Right cardiac atrium (tissue), 5 donors: ENCODE data around the gene GNL3. TPM values are rescaled to one million over a fixed set of nuclear protein-coding genes. Genes with fewer than 3 reads are reported as not detected.
"Not testable (repeated sequence)": the region's sequence is repeated elsewhere in the genome, so short reads cannot be mapped to it uniquely, and the experiment has no call there.

Experiments
- ATAC-seq, 2 donors: fragments of 200-7000 bp; cut with Tn5 transposase; one replicate each; pipeline versions ENCODE4 v1.8.0 to v1.9.1; 2020; ENCODE audit warnings: moderate library complexity in 2 of 2, mild to moderate bottlenecking in 1 of 2
- DNase-seq, 3 donors: peaks; one replicate each; pipeline ENCODE4 v3.0.0-alpha.2; 2020
- H3K27ac ChIP-seq: one replicate; pipeline ENCODE4 v1.5.1; 2013; ENCODE audit warnings: mild to moderate bottlenecking, low read length, control low read depth, moderate library complexity
- H3K27me3 ChIP-seq: one replicate; pipeline ENCODE4 v1.6.1; 2013; ENCODE audit not compliant: control insufficient read depth, insufficient read depth
- H3K4me1 ChIP-seq: one replicate; pipeline ENCODE4 v1.6.1; 2013; ENCODE audit warnings: low read length; ENCODE audit not compliant: control insufficient read depth, insufficient read depth
- H3K4me3 ChIP-seq: one replicate; pipeline ENCODE4 v1.5.1; 2013; ENCODE audit warnings: low read length, control low read depth
- H3K9me3 ChIP-seq: one replicate; pipeline ENCODE4 v1.6.1; 2013; ENCODE audit warnings: low read length; ENCODE audit not compliant: control insufficient read depth
- WGBS: extraction: QIAGEN DNeasy Blood & Tissue Kit; methylation state at CpG from one replicate; pipeline ENCODE4 v1.1.7; 2013; 5-methylcytosine and 5-hydroxymethylcytosine counted together
- intact Hi-C, 4 donors: fragments of 100-400 bp; cut with DNase I; formaldehyde crosslinking; loops; one replicate each; pipeline versions ENCODE4 v1.11.0 to v1.14.0; 2022 to 2023
- polyA plus RNA-seq: library from polyadenylated mRNA; stranded (reverse); fragments of 200-250 nt; gene quantifications from one replicate; pipeline ENCODE4 v1.2.3, GENCODE V29; 2013
- total RNA-seq, 4 donors: library from RNA; stranded (reverse); fragmentation: NEBNext Ultra II Directional; extraction: Animal tissue kit (Norgen Biotek cat#: 25700); gene quantifications; one replicate each; pipeline ENCODE4 v1.2.1, GENCODE V29; 2021
- donor health status: healthy with polysubstance abuse.
- donor health status: DM: no; HTN: yes; CAD: no.
- donor health status: DM: no; HTN: no; CAD: no.
- donor health status: DM: no; HTN: yes; CAD: no; lungs with severe emphysema.
- donor health status: DM: yes; HTN: yes; CAD: no.

Gene GNL3
- total and polyA plus RNA-seq, 5 donors: 25.2 to 43.9 (median 27.7) TPM

DNA sequence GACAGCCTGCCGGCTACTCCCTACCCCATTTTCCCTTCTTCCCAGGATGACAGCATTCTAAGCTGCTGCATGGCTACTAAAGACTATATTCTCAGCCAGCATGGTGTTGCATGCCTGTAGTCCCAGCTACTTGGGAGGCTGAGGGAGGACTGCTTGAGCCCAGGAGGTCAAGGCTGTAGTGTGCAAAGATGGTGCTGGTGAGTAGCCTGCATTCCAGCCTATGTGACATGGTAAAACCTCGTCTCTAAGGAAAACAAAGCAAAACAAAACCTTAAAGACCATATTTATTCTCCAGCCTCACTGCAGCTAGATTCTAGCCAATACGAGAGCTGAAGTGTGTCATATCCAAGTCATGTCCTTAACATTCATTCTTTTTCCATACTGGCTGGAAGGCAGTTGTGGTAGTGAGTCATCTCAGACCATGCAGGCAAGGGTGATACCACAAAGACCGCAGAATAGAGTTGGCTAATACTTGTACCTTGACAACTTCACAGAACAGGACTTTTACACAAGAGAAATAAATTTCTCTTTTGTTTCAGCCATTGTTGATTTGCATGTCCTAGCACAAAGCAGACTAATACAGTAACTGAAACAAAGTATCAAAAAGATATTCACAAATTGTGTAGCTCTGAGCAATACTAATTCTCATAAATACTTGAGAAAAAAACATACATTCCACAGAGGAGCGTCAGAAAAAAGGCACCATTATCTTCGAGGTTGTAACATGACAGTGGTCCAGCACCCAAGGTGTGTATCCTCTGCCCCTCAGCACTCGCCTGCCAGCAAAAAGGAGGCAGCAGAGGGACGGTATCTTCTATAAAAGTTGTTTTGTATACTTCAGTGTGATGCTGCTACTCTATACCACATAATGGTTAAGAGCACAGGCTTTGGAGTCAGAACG, 15.0 kb upstream of the GNL3 start:
- no peak overlapping the region for H3K4me3 ChIP-seq
- DNase-seq: no peak
- 70% methylated on average over 9 of the region's 9 CpGs for WGBS
- no peaks in the 10 kb centered on the region for H3K27me3 ChIP-seq
- H3K4me1 ChIP-seq: peaks cover 6% of the 10 kb centered on the region
- intact Hi-C loops: loop anchor here in 1 of 4 donors (10.0 kb wide), 1 partner anchor 246 kb away; no protein-coding TSS in a partner anchor
- peak; percentile 84 to 95 for ATAC-seq
- peak overlapping the region; percentile 83 for H3K27ac ChIP-seq
- no peaks in the 10 kb centered on the region for H3K9me3 ChIP-seq

GRCh38 chr3:52671676-52672075, 14.2 kb upstream of the GNL3 start:
- H3K27me3 ChIP-seq: no peaks in the 10 kb centered on the region
- H3K4me3 ChIP-seq: no peak overlapping the region
- DNase-seq: no peak
- no peak for ATAC-seq
- 49% methylated on average over 1 of the region's 1 CpG for WGBS
- no peak overlapping the region for H3K27ac ChIP-seq
- intact Hi-C loops: loop anchor here in 1 of 4 donors (10.0 kb wide), 1 partner anchor 247 kb away; no protein-coding TSS in a partner anchor
- peaks cover 6% of the 10 kb centered on the region for H3K4me1 ChIP-seq
- no peaks in the 10 kb centered on the region for H3K9me3 ChIP-seq

DNA sequence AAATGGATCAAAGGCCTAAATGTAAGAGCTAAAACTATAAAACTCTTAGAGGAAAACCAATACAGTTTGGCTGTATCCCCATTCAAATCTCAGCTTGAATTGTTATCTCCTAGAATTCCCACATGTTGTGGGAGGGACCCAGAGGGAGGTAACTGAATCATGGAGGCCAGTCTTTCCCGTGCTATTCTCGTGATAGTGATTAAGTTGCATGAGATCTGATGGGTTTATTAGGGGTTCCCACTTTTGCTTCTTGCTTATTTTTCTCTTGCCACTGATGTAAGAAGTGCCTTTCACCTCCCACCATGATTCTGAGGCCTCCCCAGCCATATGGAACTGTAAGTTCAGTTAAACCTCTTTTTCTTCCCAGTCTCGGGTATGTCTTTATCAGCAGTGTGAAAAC, 9.6 kb upstream of the GNL3 start:
- H3K27ac ChIP-seq, H3K4me3 ChIP-seq, H3K4me1 ChIP-seq, DNase-seq, H3K9me3 ChIP-seq, H3K27me3 ChIP-seq, ATAC-seq: not testable (repeated sequence)
- intact Hi-C loops: loop anchor here in 1 of 4 donors (10.0 kb wide), 1 partner anchor 251 kb away; no protein-coding TSS in a partner anchor
- 53% methylated on average over 3 of the region's 3 CpGs for WGBS

DNA sequence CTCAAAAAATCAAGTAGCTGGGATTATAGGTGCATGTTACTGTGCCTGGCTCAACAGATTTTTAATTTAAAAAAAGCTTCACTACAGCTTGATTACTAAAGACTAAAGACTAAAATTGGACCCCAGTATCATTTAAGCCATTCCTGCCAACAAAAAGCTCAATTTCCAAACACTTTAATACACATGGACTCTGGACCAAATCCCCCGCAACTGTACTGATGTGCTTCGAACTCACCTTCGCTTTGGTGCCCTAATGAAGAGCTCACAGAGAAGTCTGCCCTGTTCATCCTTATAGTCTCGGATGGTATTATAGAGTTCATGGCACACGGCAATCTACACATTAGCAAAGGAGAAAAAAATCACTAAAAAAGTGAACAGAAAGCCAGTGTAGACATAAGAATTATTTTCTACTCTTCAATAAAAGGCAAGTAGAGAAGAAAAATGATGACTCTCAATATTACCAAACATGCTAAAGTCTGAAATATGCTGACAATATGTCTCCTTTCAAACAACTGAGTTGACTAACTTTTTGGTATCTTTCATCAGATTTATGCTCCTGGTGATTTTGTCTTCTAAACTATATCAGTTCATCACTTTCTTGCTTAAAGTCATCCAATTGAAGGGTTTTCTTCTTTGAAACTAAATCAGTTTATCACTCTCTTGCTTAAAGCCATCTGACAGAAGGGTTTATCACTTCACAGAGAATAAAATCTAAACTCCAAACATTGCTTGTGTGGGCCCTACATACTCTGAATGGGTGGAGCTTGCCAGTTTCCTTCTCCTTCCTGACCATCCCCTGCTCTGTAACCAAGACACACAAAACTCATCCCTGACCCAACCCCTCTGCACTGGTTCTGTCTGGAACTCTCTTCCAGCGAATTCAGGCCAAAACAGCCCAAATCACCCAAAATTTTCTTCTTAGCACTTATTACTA, 7.3 kb upstream of the GNL3 start:
- DNase-seq (no peak), ATAC-seq (no peak)
- peaks cover 2% of the 10 kb centered on the region for H3K4me1 ChIP-seq
- no peak overlapping the region for H3K4me3 ChIP-seq
- intact Hi-C loops: loop anchor here in 1 of 4 donors (10.0 kb wide), 1 partner anchor 254 kb away; no protein-coding TSS in a partner anchor
- no peak overlapping the region for H3K27ac ChIP-seq
- 96% methylated on average over 6 of the region's 6 CpGs for WGBS
- H3K27me3 ChIP-seq: no peaks in the 10 kb centered on the region
- H3K9me3 ChIP-seq: no peaks in the 10 kb centered on the region

DNA sequence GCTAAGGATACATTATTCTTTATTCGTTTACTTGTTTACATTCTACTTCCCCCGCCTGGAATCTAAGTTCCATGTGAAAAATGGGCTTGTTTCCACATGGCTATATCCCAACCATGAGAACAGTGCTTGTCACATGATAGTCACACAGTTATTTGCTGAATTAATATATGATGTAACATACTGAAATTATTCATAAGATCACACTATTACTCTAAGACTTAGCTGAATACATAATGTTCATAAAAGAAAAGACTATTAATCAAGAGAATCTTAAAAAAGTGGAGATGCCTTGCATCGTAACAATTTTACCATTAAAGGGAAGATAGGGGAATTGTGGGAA, 6.7 kb upstream of the GNL3 start:
- Histone ChIP-seq H3K4me3 (no peak overlapping the region), H3K27ac (no peak overlapping the region), H3K27me3 (no peaks in the 10 kb centered on the region), H3K9me3 (no peaks in the 10 kb centered on the region), H3K4me1 (peaks cover 2% of the 10 kb centered on the region)
- intact Hi-C loops: loop anchor here in 1 of 4 donors (10.0 kb wide), 1 partner anchor 254 kb away; no protein-coding TSS in a partner anchor
- 87% methylated on average over 3 of the region's 3 CpGs for WGBS
- DNase-seq: no peak
- no peak for ATAC-seq

DNA sequence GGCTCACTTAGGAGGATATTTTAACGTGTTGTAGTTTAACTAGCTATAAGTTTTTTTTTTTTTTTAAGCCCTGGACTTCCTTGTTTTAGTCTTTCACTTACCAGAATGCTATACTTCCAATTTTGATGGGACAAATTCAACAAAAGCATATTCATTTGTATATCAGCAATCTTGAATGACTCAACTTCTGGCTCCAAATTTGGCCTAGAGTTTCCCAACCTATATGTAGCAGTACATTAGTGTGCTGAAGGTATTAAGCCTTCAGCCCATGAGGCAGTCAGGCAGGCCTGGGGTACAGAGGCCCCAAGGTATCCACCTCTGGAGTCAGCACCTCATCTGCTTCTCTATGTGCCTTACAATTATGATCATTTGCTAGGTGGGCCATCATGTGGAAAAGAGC, 6.0 kb upstream of the GNL3 start:
- ATAC-seq: no peak

DNA sequence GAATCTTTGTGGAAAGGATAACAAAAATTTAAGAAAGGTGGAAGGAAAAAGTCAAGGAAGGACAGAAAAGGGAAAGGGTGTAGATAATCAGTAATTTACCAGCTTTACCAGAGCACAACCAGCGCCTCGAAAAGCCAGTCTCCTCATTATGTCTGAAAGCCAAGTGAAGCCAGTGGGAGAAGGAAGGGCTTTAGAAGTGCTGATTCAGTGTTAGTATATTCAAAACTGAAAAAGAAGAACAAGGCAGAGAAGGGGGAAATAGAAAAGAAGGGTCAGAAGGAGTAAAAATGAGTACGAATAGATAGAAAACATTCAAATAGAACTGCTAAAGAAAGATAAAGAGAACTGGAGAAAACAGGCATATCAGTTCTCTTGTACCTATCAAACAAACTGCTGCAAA, 4.2 kb upstream of the GNL3 start:
- no peak overlapping the region for H3K4me3 ChIP-seq
- H3K9me3 ChIP-seq: no peaks in the 10 kb centered on the region
- intact Hi-C loops: no loop called here
- no peak for ATAC-seq
- 68% methylated on average over 3 of the region's 3 CpGs for WGBS
- no peak for DNase-seq
- no peak overlapping the region for H3K27ac ChIP-seq
- peaks cover 2% of the 10 kb centered on the region for H3K4me1 ChIP-seq
- no peaks in the 10 kb centered on the region for H3K27me3 ChIP-seq

More for the DNA sequence above, 6.0 kb upstream of the GNL3 start:
- intact Hi-C loops: loop anchor here in 1 of 4 donors (10.0 kb wide), 1 partner anchor 255 kb away; no protein-coding TSS in a partner anchor
- Histone ChIP-seq H3K27me3 (no peaks in the 10 kb centered on the region), H3K27ac (no peak overlapping the region), H3K9me3 (no peaks in the 10 kb centered on the region), H3K4me1 (peaks cover 2% of the 10 kb centered on the region), H3K4me3 (no peak overlapping the region)
- 45% methylated on average over 1 of the region's 1 CpG for WGBS
- DNase-seq: no peak

DNA sequence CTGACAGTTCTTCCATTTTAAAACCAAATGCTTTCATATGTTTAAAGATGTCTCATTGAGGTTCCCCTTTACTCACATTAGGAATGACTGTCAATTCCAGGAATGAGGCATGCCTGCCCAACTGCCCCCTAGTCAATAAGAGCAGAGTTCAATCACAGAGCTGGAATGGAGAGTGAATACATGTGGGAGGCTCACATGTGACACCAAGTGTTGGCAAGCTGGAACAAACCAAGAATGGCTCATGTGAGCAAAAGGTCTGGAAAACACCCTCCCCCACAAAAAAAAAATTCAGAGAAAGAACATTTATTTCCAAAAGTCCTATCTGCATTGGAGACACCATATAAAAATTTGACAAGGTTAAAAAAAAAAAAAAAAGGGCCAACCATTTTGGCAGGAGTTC, 3.8 kb upstream of the GNL3 start:
- intact Hi-C loops: no loop called here
- DNase-seq: no peak
- H3K27me3 ChIP-seq: no peaks in the 10 kb centered on the region
- H3K9me3 ChIP-seq: no peaks in the 10 kb centered on the region
- H3K27ac ChIP-seq: peak overlapping the region; percentile 46
- peaks cover 2% of the 10 kb centered on the region for H3K4me1 ChIP-seq
- H3K4me3 ChIP-seq: no peak overlapping the region
- peak in 1 of 2 donors; percentile 10 for ATAC-seq

DNA sequence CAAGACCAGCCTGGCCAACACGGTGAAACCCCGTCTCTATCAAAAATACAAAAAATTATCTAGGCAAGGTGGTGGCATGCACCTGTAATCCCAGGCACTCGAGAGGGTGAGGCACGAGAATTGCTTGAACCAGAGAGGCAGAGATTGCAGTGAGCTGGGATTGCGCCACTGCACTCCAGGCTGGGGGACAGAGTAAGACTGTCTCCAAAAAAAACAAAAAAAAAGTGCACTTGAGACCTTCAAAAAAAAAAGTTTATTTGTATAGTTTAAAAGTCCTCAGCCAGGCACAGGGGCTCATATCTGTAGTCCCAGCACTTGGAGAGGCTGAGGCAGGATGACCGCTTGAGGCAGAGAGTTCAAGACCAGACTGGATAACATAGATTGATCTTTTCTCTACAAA, 2.2 kb upstream of the GNL3 start:
- Histone ChIP-seq H3K9me3 (no peaks in the 10 kb centered on the region), H3K4me3 (no peak overlapping the region), H3K27me3 (no peaks in the 10 kb centered on the region), H3K4me1 (peaks cover 2% of the 10 kb centered on the region), H3K27ac (no peak overlapping the region)
- intact Hi-C loops: no loop called here
- WGBS: 65% methylated on average over 6 of the region's 6 CpGs
- DNase-seq (peak; percentile 60 to 73 (median 64)), ATAC-seq (peak in 1 of 2 donors; percentile 9)

- ATAC-seq (no peak), DNase-seq (no peak)
- H3K4me3 ChIP-seq: no peak overlapping the region
- H3K9me3 ChIP-seq: no peaks in the 10 kb centered on the region
- H3K27ac ChIP-seq: no peak overlapping the region
- H3K4me1 ChIP-seq: peaks cover 2% of the 10 kb centered on the region
- H3K27me3 ChIP-seq: no peaks in the 10 kb centered on the region
- intact Hi-C loops: no loop called here
- WGBS: 59% methylated on average over 5 of the region's 5 CpGs
These were observed 1.6 kb upstream of the GNL3 start for GRCh38 chr3:52684184-52684583.
